CD1c-positive myeloid dendritic cell (primary cell): ENCODE measurements around the gene TMEM181.
"Not testable (repeated sequence)": the region's sequence is repeated elsewhere in the genome, so short reads cannot be mapped to it uniquely, and the experiment has no call there.

Experiments
- DNase-seq: peaks from one replicate; pipeline ENCODE4 v3.0.0-alpha.2; 2016; ENCODE audit errors: extremely low spot score

TMEM181 gene, protein sequence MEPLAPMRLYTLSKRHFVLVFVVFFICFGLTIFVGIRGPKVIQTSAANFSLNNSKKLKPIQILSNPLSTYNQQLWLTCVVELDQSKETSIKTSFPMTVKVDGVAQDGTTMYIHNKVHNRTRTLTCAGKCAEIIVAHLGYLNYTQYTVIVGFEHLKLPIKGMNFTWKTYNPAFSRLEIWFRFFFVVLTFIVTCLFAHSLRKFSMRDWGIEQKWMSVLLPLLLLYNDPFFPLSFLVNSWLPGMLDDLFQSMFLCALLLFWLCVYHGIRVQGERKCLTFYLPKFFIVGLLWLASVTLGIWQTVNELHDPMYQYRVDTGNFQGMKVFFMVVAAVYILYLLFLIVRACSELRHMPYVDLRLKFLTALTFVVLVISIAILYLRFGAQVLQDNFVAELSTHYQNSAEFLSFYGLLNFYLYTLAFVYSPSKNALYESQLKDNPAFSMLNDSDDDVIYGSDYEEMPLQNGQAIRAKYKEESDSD

DNA sequence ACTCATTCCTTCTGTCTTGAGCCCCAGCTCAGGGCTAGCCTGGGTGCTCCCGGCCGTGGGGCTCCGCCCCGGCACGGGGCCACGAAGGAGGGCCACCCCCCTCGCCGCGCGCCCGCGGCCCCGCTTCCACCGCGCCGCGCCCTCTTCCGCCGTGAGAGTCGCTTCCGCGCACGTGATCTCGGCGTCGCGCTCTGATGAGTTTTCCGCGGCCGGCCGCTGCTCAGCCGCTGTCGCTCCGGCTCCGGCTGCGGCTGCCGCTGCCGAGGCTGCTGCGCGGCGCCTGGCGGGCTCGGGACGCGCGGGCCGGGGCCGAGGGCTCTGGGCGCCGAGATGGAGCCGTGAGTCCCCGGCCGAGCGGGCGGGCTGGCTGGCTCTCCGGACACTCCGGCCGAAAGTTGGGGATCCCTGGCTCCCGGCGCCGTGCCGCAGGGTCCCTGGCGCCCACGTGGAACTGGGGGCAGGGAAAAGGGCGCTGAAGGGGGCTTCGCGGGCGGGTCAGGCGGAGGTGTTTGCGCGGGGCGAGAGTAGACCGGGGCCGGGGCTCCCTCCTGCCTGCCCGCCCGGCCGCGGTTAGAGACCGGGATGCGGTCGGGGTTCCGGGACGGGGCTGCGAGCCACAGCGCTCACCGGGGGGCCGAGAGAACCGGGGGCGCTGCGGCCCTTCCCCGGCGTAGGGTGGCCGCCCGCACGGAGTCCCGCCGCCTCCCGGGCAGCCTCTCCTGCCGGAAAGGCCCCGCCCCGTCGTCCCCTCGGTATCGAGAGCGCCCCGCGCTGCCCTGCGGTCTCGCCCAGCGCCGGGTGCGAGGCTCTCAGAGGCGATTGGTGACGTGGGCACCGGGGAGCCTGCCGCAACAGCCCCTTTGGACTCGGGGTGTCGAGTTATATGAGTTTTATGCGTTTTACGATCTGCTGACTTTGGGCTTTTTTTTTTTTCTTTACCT is at the start of gene TMEM181:
Gene TMEM181, plus strand, starts transcription at position 197 of the 941 bp plus-strand sequence. Its CDS starts 134 bp downstream, at position 331.
- DNase-seq = peak; percentile 94

DNA sequence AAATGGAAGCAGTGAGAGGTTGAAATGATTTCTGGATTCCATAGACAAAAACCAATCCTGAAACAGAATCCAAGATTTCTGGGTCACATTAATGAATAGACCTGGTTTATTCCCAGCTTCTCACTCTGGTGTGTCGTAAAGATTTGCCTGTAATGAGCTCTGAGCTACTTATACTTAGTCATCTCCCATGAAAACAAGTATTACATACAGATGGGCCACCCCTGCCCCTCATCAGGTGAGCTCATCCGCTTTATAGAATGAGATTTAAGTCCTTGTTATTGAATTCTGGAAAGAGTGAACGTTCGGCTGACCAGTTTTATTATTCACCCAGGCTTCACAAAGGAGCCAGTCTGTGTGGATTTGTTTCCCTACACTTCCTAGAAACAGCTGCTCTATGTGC is 47.1 kb upstream of the TMEM181 start:
- no peak for DNase-seq

DNA sequence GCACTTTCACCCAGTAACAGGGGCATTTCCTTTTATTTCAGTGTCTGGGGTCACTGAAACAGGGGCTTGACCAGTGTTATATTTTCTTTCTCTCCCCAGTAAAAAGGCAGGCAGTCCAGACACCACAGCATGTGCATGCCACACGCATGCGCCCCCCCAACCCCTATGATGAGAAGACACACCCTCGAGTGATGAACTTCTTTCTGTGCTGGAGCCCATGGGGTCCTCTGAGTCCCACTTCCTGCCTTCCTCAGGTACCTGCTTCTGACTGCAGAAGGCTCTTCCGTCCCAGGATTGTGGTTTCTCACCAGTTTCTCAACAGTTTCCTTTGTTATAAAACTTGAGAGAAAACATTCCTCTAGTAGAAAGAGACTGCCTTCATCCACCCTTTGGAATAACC is 45.7 kb upstream of the TMEM181 start:
- no peak for DNase-seq

GRCh38 chr6:158514991-158515390 is 44.9 kb upstream of the TMEM181 start:
- DNase-seq = no peak

- DNase-seq = no peak
Observed at GRCh38 chr6:158516098-158516497, 43.8 kb upstream of the TMEM181 start.

- DNase-seq = no peak
Observed at GRCh38 chr6:158517038-158517437, 42.9 kb upstream of the TMEM181 start.

DNA sequence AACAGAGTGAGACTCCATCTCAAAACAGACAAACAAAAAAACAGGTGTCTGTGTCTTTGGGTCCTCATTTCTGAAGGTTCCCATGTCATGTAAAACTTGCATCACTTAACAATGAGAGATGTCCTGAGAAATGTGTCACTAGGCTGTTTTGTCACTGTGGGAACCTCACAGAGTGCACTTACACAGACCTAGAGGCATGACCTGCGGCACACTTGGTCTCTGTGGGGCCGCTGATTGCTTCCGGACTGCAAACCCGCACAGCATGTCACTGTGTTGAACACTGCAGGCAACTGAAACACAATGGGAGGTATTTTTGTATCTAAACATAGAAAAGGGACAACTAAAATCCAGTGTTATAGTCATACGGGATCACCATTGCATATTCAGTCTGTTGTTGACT is 42.3 kb upstream of the TMEM181 start:
- DNase-seq = no peak

- DNase-seq = peak; percentile 26
Observed at GRCh38 chr6:158518191-158519127, 41.4 kb upstream of the TMEM181 start.

DNA sequence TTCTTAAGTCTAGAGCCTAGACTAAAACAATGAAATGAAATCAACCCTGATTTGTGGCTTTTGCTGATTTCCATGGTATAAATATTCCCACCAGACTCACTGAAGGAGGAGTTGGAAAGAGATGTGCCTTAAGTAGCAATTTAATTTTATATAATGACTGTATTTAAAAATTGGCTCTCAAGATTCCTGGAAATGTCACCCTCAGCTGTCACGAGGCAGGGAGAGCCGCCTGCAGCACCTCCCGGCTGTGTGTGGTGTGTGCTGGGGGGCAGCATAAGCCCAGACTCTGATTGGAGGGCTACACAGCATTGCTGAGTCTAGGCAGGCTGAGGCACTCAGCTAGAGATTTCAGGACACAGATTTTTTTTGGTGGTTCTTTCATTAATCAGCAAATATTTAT is 40.6 kb upstream of the TMEM181 start:
- no peak for DNase-seq

DNA sequence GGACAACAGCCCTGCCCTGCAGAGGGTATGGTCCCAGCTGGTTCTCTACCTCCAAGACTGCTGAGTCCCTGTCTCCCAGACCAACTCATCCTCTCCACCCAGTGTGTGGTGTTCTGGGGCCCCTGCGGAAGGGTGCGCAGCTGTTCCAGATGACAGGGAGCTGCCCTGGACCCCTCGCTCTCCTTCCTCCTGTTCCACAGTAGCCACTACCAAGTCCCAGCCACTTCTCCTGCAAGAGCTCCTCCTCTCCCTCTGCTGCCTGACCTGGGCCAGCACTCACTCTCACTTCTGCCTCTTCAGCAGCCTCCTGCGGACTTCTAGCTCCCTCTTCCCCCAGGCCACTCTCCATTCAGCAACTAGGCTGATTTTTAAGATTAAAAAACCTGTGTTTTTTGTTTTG is 40.1 kb upstream of the TMEM181 start:
- DNase-seq = no peak

- not testable (repeated sequence) for DNase-seq
Observed at GRCh38 chr6:158520975-158521374, 38.9 kb upstream of the TMEM181 start.

DNA sequence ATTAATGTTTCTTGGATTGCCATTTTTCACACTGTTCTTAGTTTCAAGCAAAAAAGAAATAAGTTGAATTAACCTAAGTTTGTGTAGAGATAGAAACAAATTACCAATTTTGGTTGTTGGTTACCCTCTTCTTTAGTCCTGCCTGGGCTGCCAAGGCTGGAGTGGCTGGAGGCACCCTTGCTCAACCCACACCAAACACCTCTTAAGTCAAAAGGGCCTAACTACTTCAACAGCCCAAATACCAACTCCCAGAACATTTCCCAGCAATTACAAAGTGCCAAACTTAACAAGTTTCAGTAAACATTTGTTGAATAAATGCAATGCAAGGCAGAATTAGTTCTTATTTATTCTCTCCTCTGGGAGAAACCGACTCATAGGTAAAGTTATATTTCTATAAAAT is 38.1 kb upstream of the TMEM181 start:
- no peak for DNase-seq

DNA sequence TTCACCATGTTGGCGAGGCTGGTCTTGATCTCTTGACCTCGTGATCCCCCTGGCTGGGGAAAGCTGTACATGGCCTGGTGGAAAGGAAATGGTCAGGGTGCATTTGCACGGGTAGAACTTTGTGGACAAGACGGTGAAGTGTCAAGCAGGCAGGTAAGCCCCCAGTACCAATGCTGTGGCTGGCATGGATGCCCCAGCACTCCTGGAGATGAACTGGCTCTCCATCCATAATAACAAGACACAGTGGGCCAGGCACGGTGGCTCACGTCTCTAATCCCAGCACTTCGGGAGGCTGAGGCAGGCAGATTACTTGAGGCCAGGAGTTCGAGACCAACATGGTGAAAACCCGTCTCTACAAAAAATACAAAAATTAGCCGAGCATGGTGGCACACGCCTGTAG is 37.3 kb upstream of the TMEM181 start:
- no peak for DNase-seq

DNA sequence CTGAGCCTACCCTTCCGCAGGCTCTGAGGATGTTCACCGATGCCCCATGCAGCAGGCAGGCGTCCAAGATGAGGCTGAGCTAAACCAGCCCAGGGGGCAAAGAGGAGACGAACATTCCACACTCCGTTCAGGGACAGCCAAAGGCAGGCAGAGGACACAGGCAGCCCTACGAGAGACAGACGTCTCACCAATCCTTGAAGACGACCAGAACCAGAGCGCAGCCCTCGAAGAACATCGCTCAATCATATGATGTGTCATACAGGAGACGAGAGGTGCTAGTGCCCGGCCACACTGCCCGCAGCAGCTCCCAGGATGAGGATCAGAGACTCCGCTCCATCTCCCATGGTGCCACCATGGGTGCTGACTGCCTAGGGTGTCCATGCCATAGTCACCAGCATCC is 35.6 kb upstream of the TMEM181 start:
- DNase-seq = no peak

DNA sequence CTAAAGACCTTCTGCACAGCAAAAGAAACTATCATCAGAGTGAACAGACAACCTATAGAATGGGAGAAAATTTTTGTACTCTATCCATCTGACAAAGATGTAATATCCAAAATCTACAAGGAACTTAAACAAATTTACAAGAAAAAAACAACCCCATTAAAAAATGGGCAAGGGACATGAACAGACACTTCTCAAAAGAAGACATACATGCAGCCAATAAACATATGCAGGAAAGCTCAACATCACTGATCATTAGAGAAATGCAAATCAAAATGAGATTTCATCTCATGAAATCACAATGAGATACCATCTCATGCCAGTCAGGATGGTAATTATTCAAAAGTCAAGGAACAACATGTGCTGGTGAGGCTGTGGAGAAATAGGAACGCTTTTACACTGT is 32.0 kb upstream of the TMEM181 start:
- not testable (repeated sequence) for DNase-seq

DNA sequence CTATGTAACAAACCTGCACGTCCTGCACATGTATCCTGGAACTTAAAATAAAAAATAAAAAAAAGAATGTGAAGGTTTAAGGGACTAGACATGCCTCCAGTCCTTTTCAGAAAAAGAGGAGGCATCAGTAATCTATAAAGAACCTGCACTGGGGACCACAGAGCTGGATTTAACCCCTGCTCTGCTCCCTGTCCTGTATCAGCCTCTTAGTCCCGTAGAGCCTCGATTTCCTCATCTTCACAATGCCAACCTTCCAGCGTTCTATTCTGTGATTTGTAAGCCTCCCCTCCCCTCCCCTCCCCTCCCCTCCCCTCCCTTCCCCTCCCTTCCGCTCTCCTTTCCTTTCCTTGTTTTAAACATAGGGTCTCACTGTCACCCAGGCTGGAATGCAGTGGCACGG is 31.1 kb upstream of the TMEM181 start:
- no peak for DNase-seq

DNA sequence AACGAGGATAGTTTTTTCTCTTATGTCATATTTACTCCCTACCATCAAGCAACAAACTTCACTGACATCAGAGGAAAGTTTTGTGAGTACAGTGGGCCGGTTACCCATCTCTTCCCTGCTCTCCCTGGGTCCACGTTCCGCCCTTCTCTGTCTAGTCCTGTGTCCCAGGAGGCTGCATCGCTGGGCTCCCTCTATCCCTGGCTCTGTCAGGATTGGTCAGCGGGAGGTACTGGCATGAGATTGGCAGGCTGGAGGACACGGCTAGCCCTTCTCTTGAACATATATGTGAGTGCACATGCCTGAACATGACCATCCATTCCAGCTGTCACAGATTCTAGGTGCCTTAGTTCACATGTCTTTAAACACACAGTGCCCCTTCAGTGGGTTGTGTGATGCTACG is 30.3 kb upstream of the TMEM181 start:
- no peak for DNase-seq

DNA sequence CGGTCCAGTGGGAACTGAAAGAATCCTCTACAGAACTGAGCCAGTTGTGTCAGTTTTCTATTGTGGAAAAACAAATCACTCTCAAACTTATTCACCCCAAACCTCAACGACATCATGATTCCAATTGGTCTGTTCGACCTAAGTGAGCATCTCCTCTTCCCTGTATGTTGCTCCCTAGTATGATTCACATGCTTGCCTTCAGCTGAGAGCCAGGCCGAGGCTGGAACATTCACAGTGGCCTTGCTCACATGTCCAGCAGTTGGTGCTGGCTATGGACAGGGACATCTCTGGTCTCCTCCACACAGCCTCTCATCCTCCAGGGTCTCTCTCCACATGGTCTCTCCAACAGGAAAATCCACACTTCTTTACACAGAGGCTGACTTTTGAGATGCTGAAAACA is 28.3 kb upstream of the TMEM181 start:
- DNase-seq = no peak

GRCh38 chr6:158531970-158532369 is 27.9 kb upstream of the TMEM181 start:
- no peak for DNase-seq

DNA sequence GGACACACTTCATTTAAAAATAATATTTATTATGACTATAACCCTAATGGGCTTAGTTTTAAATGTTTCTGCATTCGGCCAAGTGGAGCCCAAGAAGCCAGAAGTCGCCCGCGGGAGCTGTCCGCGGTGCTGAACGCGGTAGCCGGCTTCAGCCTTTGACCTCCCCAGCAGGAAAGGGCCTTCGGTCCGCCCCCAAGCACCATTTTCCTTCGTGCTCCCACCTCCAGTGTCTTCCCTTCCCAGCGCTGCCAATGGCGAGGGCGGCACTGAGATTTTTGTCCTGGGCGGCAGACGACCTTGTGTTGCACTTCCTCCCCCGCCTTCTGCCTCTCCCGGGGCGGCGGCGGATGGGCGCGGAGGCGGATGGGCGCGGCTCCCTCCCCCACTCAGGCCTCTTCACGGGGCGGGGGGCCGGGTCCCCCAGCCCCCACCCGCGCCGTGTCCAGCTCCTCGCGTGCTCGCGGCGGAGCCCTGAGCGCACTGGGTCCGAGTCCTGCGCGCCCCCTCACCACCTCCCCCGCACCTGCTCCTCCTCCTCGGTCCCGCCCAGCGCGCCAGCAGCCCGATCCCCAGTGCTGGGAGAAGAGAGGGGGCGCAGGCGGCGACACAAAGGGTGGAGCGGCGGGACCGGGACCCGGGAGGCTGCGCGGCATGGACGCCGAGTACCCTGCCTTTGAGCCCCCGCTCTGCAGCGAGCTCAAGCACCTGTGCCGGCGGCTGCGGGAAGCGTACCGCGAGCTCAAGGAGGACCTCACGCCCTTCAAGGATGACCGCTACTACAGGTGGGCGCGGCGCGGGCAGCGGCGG is 23.6 kb upstream of the TMEM181 start:
- DNase-seq = peak; percentile 87
